Endothelial cell of umbilical vein (primary cell): ENCODE results near the gene AGRP. TPM values are rescaled to one million over a fixed set of nuclear protein-coding genes. Genes with fewer than 3 reads are reported as not detected.

Experiments used
- BruUV-seq: library from RNA; stranded (reverse); fragments of 400-500 nt; replicated peaks from 2 replicates; lab custom pipeline; 2021; lab: Mats Ljungman, UMichigan
- CTCF ChIA-PET: fragments of 300-600, 350-600 bp; sonication (Branson Sonifier 250); formaldehyde crosslinking; loops from one replicate; lab custom pipeline; 2021; ENCODE audit warnings: antibody characterized with exemption, inconsistent platforms; lab: Charles Lee
- POLR2A ChIA-PET: fragments of 300-600, 350-600 bp; sonication (Branson Sonifier 250); formaldehyde crosslinking; loops from one replicate; lab custom pipeline; 2021; ENCODE audit warnings: antibody characterized with exemption, inconsistent platforms; lab: Charles Lee
- DNase-seq: peaks from one replicate; pipeline ENCODE4 v3.0.0-alpha.2; 2011; ENCODE audit warnings: low read depth, low spot score
- FAIRE-seq: peaks from 2 replicates; lab custom pipeline; 2011; peaks lifted over from hg19 to GRCh38; lab: Jason Lieb, UNC
- H2AFZ ChIP-seq: 2 replicates; pipeline ENCODE4 v1.6.0; 2012; ENCODE audit warnings: low read depth, low read length, control low read depth, inconsistent platforms
- H3K27ac ChIP-seq: 2 replicates; pipeline ENCODE4 v1.5.1; 2011; ENCODE audit warnings: low read depth, mild to moderate bottlenecking, control low read depth, low read length, moderate library complexity; ENCODE audit not compliant: insufficient read depth
- H3K27me3 ChIP-seq, 2 experiments: 2 replicates each; pipeline versions ENCODE4 v1.6.0 to v1.6.1; 2011; ENCODE audit warnings: low read length in 2 of 2, mixed read lengths in 1 of 2; ENCODE audit not compliant: control insufficient read depth in 2 of 2, insufficient read depth in 2 of 2
- H3K36me3 ChIP-seq, 2 experiments: 2 replicates in 1 of 2; 3 replicates in 1 of 2; pipeline ENCODE4 v1.5.1; 2011; ENCODE audit warnings: low read length in 2 of 2, mild to moderate bottlenecking in 1 of 2, moderate library complexity in 1 of 2; ENCODE audit not compliant: control insufficient read depth in 2 of 2, insufficient read depth in 2 of 2; ENCODE audit errors: extremely low read depth in 1 of 2
- H3K4me1 ChIP-seq: 3 replicates; pipeline ENCODE4 v1.5.1; 2011; ENCODE audit warnings: mild to moderate bottlenecking, low read length; ENCODE audit not compliant: control insufficient read depth, insufficient read depth; ENCODE audit errors: extremely low read depth
- H3K4me2 ChIP-seq: 2 replicates; pipeline ENCODE4 v1.6.1; 2011; ENCODE audit warnings: low read length, control low read depth, mixed read lengths; ENCODE audit not compliant: insufficient read depth
- H3K4me3 ChIP-seq, 3 experiments: fragments of 200-600 bp in 1 of 3; sonication (generic), shearing (Covaris generic) in 1 of 3; replicated peaks in 1 of 3; 2 replicates each; pipeline ENCODE4 v1.5.1; 2011 to 2016; ENCODE audit warnings: control low read depth in 3 of 3, low read length in 3 of 3, mild to moderate bottlenecking in 2 of 3, inconsistent platforms in 1 of 3, low read depth in 1 of 3, moderate library complexity in 1 of 3; ENCODE audit not compliant: insufficient read depth in 1 of 3
- H3K79me2 ChIP-seq: 2 replicates; pipeline ENCODE4 v1.6.0; 2012; ENCODE audit warnings: low read length, inconsistent platforms; ENCODE audit not compliant: control insufficient read depth, insufficient read depth
- H3K9ac ChIP-seq: replicated peaks from 2 replicates; pipeline ENCODE3; 2011; ENCODE audit warnings: low read length, control low read depth; ENCODE audit not compliant: insufficient read depth; ENCODE audit errors: extremely low read depth
- H3K9me1 ChIP-seq: replicated peaks from 3 replicates; pipeline ENCODE4 v1.6.0; 2011; ENCODE audit warnings: mild to moderate bottlenecking, low read length; ENCODE audit not compliant: control insufficient read depth, insufficient read depth; ENCODE audit errors: extremely low read depth
- H3K9me3 ChIP-seq: replicated peaks from 2 replicates; pipeline ENCODE4 v1.5.1; 2012; ENCODE audit warnings: low read length, inconsistent platforms; ENCODE audit not compliant: control insufficient read depth, insufficient read depth
- H4K20me1 ChIP-seq: replicated peaks from 2 replicates; pipeline ENCODE3; 2011; ENCODE audit warnings: mild to moderate bottlenecking, low read length; ENCODE audit not compliant: control insufficient read depth, insufficient read depth; ENCODE audit errors: extremely low read depth
- CTCF ChIP-seq, 2 donors: IDR thresholded peaks; 1 replicate in 1 of 2; 2 replicates in 1 of 2; pipeline ENCODE4 v1.5.1; 2011; ENCODE audit warnings: low read length in 2 of 2, mild to moderate bottlenecking in 2 of 2, moderate library complexity in 2 of 2, control low read depth in 1 of 2, inconsistent platforms in 1 of 2, low read depth in 1 of 2; ENCODE audit not compliant: insufficient read depth in 1 of 2; ENCODE audit errors: extremely low read depth in 1 of 2
- EZH2 ChIP-seq: IDR thresholded peaks from 2 replicates; pipeline ENCODE4 v1.6.1; 2012; ENCODE audit warnings: borderline replicate concordance, low read depth, mild to moderate bottlenecking, moderate library complexity, low read length, inconsistent platforms; ENCODE audit not compliant: severe bottlenecking
- FOS ChIP-seq: IDR thresholded peaks from 2 replicates; pipeline ENCODE4 v1.6.1; 2011; ENCODE audit warnings: mild to moderate bottlenecking, low read length, moderate library complexity, borderline replicate concordance; ENCODE audit not compliant: insufficient read depth
- GATA2 ChIP-seq: IDR thresholded peaks from 2 replicates; pipeline ENCODE4 v1.7.0; 2011; ENCODE audit warnings: low read depth, mild to moderate bottlenecking, moderate library complexity, mixed read lengths, low read length; ENCODE audit not compliant: insufficient read length, insufficient read depth
- JUN ChIP-seq: IDR thresholded peaks from 2 replicates; pipeline ENCODE4 v1.6.1; 2011; ENCODE audit warnings: borderline replicate concordance, low read depth; ENCODE audit not compliant: insufficient read length, insufficient read depth
- MAX ChIP-seq: IDR thresholded peaks from 2 replicates; pipeline ENCODE4 v1.6.1; 2011; ENCODE audit not compliant: insufficient read depth, insufficient read length
- MYC ChIP-seq: IDR thresholded peaks from one replicate; pipeline ENCODE4 v1.6.1; 2011; ENCODE audit warnings: mild to moderate bottlenecking, low read depth, low read length
- POLR2A ChIP-seq: IDR thresholded peaks from 2 replicates; pipeline ENCODE4 v1.6.1; 2012; ENCODE audit warnings: low read depth, mild to moderate bottlenecking, control low read depth, low read length
- POLR2AphosphoS5 ChIP-seq: IDR thresholded peaks from 2 replicates; pipeline ENCODE4 v1.6.1; 2012; ENCODE audit warnings: low read depth, mild to moderate bottlenecking, control low read depth, low read length, moderate library complexity; ENCODE audit not compliant: insufficient read depth
- dilution Hi-C: fragments of 300-500 bp; cut with MboI; formaldehyde crosslinking; loops from one replicate; pipeline ENCODE4 v1.15.0; 2019; ENCODE audit warnings: low sequenced_read_pairs; ENCODE audit not compliant: extremely low pct_ligation_motif_present
- intact Hi-C: fragments of 100-400 bp; cut with micrococcal nuclease; formaldehyde crosslinking; loops from one replicate; pipeline ENCODE4 v1.10.0; 2022
- polyA plus RNA-seq, 4 experiments: library from polyadenylated mRNA; depleted of rRNA in 3 of 4; stranded (reverse) in 3 of 4; unstranded in 1 of 4; fragments of >200 nt; gene quantifications; 2 replicates each; pipeline versions ENCODE4 v1.2.1 to v1.2.3, GENCODE V29; 2011 to 2012; ENCODE audit warnings: missing spikeins in 1 of 4
- total RNA-seq: library from RNA; stranded (reverse); gene quantifications from 2 replicates; pipeline ENCODE4 v1.2.3, GENCODE V29; 2021

AGRP gene
- total and polyA plus RNA-seq, 2 donors (not counting 3 experiments of a cell fraction or from before 2014, with no cell fraction given): not detected

GRCh38 chr16:67438098-67438791 is 45.1 kb downstream of the AGRP start:
- BruUV-seq: TSS peak; percentile 86
- DNase-seq (no peak), FAIRE-seq (no peak)
- Histone ChIP-seq H4K20me1 (no peaks in the 10 kb centered on the region), H2AFZ (no peak overlapping the region), H3K4me2 (no peak overlapping the region), H3K9me3 (no peaks in the 10 kb centered on the region), H3K4me1 (no peaks in the 10 kb centered on the region), H3K27me3 (no peaks in the 10 kb centered on the region), H3K9me1 (no peaks in the 10 kb centered on the region), H3K79me2 (no peaks in the 10 kb centered on the region), H3K36me3 (peaks cover 0 to 28% of the 10 kb centered on the region in 2 experiments), H3K27ac (no peak overlapping the region), H3K4me3 (no peak overlapping the region), H3K9ac (no peak overlapping the region)
- TF ChIP-seq EZH2 (no peak), POLR2AphosphoS5 (no peak), MYC (no peak), CTCF (IDR thresholded peaks at IDR 0.05; ENCODE audit: extremely low read depth in 1 of 2, insufficient read depth in 1 of 2, low read depth in 1 of 2, low read length in 2 of 2) (no peak), GATA2 (no peak), JUN (no peak), POLR2A (no peak), FOS (no peak), MAX (no peak)
- dilution Hi-C loops: no loop called here
- POLR2A ChIA-PET: no interaction called here
- CTCF ChIA-PET: interaction anchor here (1.4 to 6.8 kb wide), 2 partner anchors 10 kb away, joined by 5 to 53 read pairs; no protein-coding TSS in a partner anchor
- intact Hi-C loops: no loop called here
